ENCODE measurements around the gene OSTN. TPM values are rescaled to one million over a fixed set of nuclear protein-coding genes. Genes with fewer than 3 reads are reported as not detected.

The OSTN gene
- total and polyA plus RNA-seq, 2 donors (not counting 1 experiment from before 2014, with no cell fraction given) = not detected

GRCh38 chr3:191197761-191198306, 1.2 kb upstream of the OSTN start:
- no peak overlapping the region for H3K4me3 ChIP-seq (ENCODE audit: control extremely low read depth in 1 of 5, extremely low read depth in 1 of 5, insufficient read depth in 1 of 5, low read depth in 2 of 5, low read length in 4 of 5)
- H4K20me1 ChIP-seq (ENCODE audit: control insufficient read depth, insufficient read depth, low read length, poor library complexity, severe bottlenecking) = no peaks in the 10 kb centered on the region
- ATAC-seq (ENCODE audit: low read depth) (no peak), DNase-seq (no peak)
- no peaks in the 10 kb centered on the region for H3K79me2 ChIP-seq (ENCODE audit: control insufficient read depth, insufficient read depth, low read length)
- H3K27ac Mint-ChIP-seq = no peak overlapping the region
- no peaks in the 10 kb centered on the region for H3K27me3 ChIP-seq (replicated peaks in 1 of 4; ENCODE audit: control extremely low read depth in 1 of 4, control insufficient read depth in 3 of 4, insufficient read depth in 4 of 4, low read length in 3 of 4)
- no CpG with 5 or more reads among the region's 3 CpGs for WGBS (ENCODE audit: insufficient coverage)
- no peak overlapping the region for H3K4me3 Mint-ChIP-seq
- H3K4me1 Mint-ChIP-seq = no peaks in the 10 kb centered on the region
- POLR2A ChIA-PET = no interaction called here
- no peak overlapping the region for H2AFZ ChIP-seq (ENCODE audit: insufficient read depth, low read depth, low read length, poor library complexity, severe bottlenecking)
- intact Hi-C loops (cut with micrococcal nuclease) = no loop called here
- no peak overlapping the region for H3K9ac ChIP-seq (ENCODE audit: low read length)
- no peaks in the 10 kb centered on the region for H3K9me3 ChIP-seq (ENCODE audit: control extremely low read depth in 1 of 3, control insufficient read depth in 2 of 3, insufficient read depth in 1 of 3, low read length in 2 of 3)
- TF ChIP-seq CTCF (IDR thresholded peaks at IDR 0.05) (no peak), EZH2 (IDR thresholded peaks at IDR 0.05; ENCODE audit: borderline replicate concordance, insufficient read depth, low read depth, low read length, poor library complexity, severe bottlenecking) (no peak)
- no peak overlapping the region for H3K4me2 ChIP-seq (replicated peaks; ENCODE audit: low read depth, low read length, poor library complexity, severe bottlenecking)
- H3K36me3 ChIP-seq (replicated peaks in 1 of 2; ENCODE audit: control extremely low read depth in 1 of 2, control insufficient read depth in 1 of 2, extremely low read depth in 1 of 2, insufficient read depth in 2 of 2, low read length in 1 of 2) = no peaks in the 10 kb centered on the region
- CTCF ChIA-PET = interaction anchor here (1.0 kb wide), 1 partner anchor 186 kb away, joined by 3 read pairs; no protein-coding TSS in a partner anchor
- no peaks in the 10 kb centered on the region for H3K9me3 Mint-ChIP-seq (ENCODE audit: insufficient read depth)
- H3K27ac ChIP-seq (ENCODE audit: low read length in 2 of 2) = no peak overlapping the region
- no peaks in the 10 kb centered on the region for H3K4me1 ChIP-seq (ENCODE audit: control insufficient read depth in 2 of 2, insufficient read depth in 2 of 2, low read length in 2 of 2)
- H3K27me3 Mint-ChIP-seq = peaks cover 5% of the 10 kb centered on the region

- Histone ChIP-seq H3K27ac (ENCODE audit: low read length in 2 of 2) (no peak overlapping the region), H3K4me2 (replicated peaks; ENCODE audit: low read depth, low read length, poor library complexity, severe bottlenecking) (no peak overlapping the region), H3K36me3 (replicated peaks in 1 of 2; ENCODE audit: control extremely low read depth in 1 of 2, control insufficient read depth in 1 of 2, extremely low read depth in 1 of 2, insufficient read depth in 2 of 2, low read length in 1 of 2) (no peaks in the 10 kb centered on the region), H3K9ac (ENCODE audit: low read length) (no peak overlapping the region), H2AFZ (ENCODE audit: insufficient read depth, low read depth, low read length, poor library complexity, severe bottlenecking) (no peak overlapping the region), H3K4me3 (ENCODE audit: control extremely low read depth in 1 of 5, extremely low read depth in 1 of 5, insufficient read depth in 1 of 5, low read depth in 2 of 5, low read length in 4 of 5) (no peak overlapping the region), H3K4me1 (ENCODE audit: control insufficient read depth in 2 of 2, insufficient read depth in 2 of 2, low read length in 2 of 2) (no peaks in the 10 kb centered on the region), H3K79me2 (ENCODE audit: control insufficient read depth, insufficient read depth, low read length) (no peaks in the 10 kb centered on the region), H4K20me1 (ENCODE audit: control insufficient read depth, insufficient read depth, low read length, poor library complexity, severe bottlenecking) (no peaks in the 10 kb centered on the region), H3K27me3 (replicated peaks in 1 of 4; ENCODE audit: control extremely low read depth in 1 of 4, control insufficient read depth in 3 of 4, insufficient read depth in 4 of 4, low read length in 3 of 4) (no peaks in the 10 kb centered on the region), H3K9me3 (ENCODE audit: control extremely low read depth in 1 of 3, control insufficient read depth in 2 of 3, insufficient read depth in 1 of 3, low read length in 2 of 3) (no peaks in the 10 kb centered on the region)
- ChIA-PET POLR2A (no interaction called here), CTCF (interaction anchor here (1.0 kb wide), 1 partner anchor 185 kb away, joined by 3 read pairs; no protein-coding TSS in a partner anchor)
- no peak overlapping the region for H3K4me3 Mint-ChIP-seq
- DNase-seq (no peak), ATAC-seq (ENCODE audit: low read depth) (no peak)
- 78% methylated on average over 2 of the region's 5 CpGs for WGBS (ENCODE audit: insufficient coverage)
- H3K4me1 Mint-ChIP-seq = no peaks in the 10 kb centered on the region
- H3K9me3 Mint-ChIP-seq (ENCODE audit: insufficient read depth) = no peaks in the 10 kb centered on the region
- no peak overlapping the region for H3K27ac Mint-ChIP-seq
- peaks cover 5% of the 10 kb centered on the region for H3K27me3 Mint-ChIP-seq
- intact Hi-C loops (cut with micrococcal nuclease) = no loop called here
- TF ChIP-seq EZH2 (IDR thresholded peaks at IDR 0.05; ENCODE audit: borderline replicate concordance, insufficient read depth, low read depth, low read length, poor library complexity, severe bottlenecking) = no peak
- no peak for TF ChIP-seq CTCF (IDR thresholded peaks at IDR 0.05)
These were observed 561 bp upstream of the OSTN start for GRCh38 chr3:191198480-191198879.

All from B cell (primary cell).